GM18867 (cell line): Measurements from ENCODE around the gene RORB.
A peak's percentile ranks its signal among the peaks of the same experiment; 100 is the strongest.

Experiments used
- ATAC-seq: cut with Tn5 transposase; IDR thresholded peaks from one replicate; pipeline ENCODE4 v1.9.1; 2021; ENCODE audit warnings: mild to moderate bottlenecking, moderate library complexity; ENCODE audit not compliant: unreplicated experiment

RORB gene

GRCh38 chr9:74697535-74697934, 200.4 kb downstream of the RORB start:
- peak; percentile 47 for ATAC-seq

- ATAC-seq: no peak
These were observed 214.2 kb downstream of the RORB start for GRCh38 chr9:74711341-74711740.

GRCh38 chr9:74718709-74719108, 221.6 kb downstream of the RORB start:
- ATAC-seq: no peak

- ATAC-seq: no peak
These were observed 222.2 kb downstream of the RORB start for GRCh38 chr9:74719306-74719705.

GRCh38 chr9:74721696-74722660, 224.8 kb downstream of the RORB start:
- ATAC-seq: no peak

- no peak for ATAC-seq
These were observed 227.2 kb downstream of the RORB start for GRCh38 chr9:74724317-74724716.

GRCh38 chr9:74726581-74726980, 229.4 kb downstream of the RORB start:
- ATAC-seq: no peak

- no peak for ATAC-seq
These were observed 231.0 kb downstream of the RORB start for GRCh38 chr9:74728176-74728575.

- no peak for ATAC-seq
These were observed 232.1 kb downstream of the RORB start for GRCh38 chr9:74729136-74729695.

GRCh38 chr9:74735761-74736160, 238.6 kb downstream of the RORB start:
- peak; percentile 79 for ATAC-seq

- ATAC-seq: no peak
These were observed 239.5 kb downstream of the RORB start for GRCh38 chr9:74736646-74737045.

- ATAC-seq: no peak
These were observed 245.2 kb downstream of the RORB start for GRCh38 chr9:74742191-74742790.
